Stimulated activated CD8-positive, alpha-beta memory T cell treated with anti-CD3 and anti-CD28 coated beads, Interleukin-2, amount 100 ng/mL, for 1 hour (primary cell): ENCODE results near the gene SAP30L.

Experiments used
- DNase-seq, 2 donors: peaks; one replicate each; pipeline ENCODE4 v3.0.0-alpha.2; 2020; ENCODE audit warnings: low read depth in 2 of 2

The SAP30L gene

DNA sequence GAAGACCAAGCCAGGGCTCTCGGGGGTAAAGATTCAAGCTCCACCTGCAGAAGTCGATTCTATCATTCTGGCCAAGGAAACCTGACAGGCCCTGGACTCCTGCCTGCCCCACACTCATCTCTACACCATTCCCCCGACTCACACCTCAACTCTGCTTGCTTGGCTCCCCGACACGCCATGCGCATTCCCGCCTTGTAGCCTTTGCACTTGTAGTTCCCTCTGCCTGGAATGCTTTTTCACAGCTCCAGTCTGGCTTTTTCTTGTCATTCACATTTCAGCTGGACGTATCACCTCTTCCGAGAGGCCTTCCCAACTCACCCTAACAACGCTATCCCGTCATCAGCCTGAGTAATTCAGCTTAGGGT, 60.9 kb downstream of the SAP30L start:
- DNase-seq, result no peak

DNA sequence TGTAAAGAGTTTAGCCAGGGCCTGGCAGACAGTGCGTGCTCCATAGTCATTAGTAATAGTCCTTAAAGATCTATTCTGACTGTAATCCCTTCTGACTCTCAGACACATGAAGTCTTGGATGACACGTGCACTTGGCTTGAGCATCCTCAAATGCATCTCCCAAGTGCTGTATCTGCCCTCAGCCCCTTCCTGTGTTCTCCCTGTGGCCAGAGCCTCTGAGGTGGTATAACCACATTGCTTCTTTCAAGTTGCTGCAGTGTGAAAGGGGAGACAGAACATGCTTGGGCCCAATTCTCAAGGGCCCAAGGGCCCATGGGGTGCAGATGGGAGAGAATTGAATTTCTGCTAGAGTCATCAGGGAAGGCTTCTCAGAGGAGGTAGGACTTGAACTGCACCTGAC, 62.3 kb downstream of the SAP30L start:
- DNase-seq, result no peak

DNA sequence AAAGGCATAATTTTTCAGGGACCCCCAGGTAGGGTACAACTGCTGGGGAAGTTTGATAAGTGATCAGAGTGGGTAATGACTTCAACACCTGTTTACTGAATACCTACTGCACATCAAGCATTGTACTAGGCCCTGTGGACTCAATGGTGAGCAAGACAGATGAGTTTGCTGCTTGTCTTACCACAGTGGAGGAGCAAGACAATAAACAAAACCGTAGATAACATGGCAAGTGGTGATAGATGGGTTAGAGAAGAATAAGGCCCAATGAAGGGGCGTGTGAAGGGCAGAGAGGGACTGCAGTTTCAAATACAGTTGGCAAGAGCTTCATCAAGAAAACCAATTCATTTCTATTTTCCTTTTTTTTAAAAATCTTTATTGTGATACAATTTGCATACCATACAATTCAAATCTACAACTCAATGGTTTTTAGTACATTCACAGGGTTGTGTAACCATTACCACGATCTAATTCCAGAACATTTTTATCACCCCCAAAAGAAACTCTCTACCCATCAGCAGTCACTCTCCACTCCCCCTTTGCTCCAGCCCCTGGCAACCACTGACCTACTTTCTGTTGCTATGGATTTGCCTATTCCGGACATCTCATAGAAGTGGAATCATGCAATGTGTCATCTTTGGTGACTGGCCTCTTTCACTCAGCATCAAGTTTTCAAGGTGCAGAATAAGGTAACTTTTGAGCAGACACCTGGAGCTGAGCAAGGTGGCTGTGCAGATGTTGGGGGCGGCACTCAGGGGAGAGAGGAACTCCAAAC, 64.2 kb downstream of the SAP30L start:
- no peak for DNase-seq
